ENCODE data around the gene ZNF804A.

The ZNF804A gene

GRCh38 chr2:184938221-184938985, 340.1 kb downstream of the ZNF804A start:
- no peak for DNase-seq (ENCODE audit: low read depth in 2 of 2)

GRCh38 chr2:184945326-184945725, 347.0 kb downstream of the ZNF804A start:
- DNase-seq (ENCODE audit: low read depth in 2 of 2) = no peak

GRCh38 chr2:184945824-184946223, 347.5 kb downstream of the ZNF804A start:
- DNase-seq (ENCODE audit: low read depth in 2 of 2) = no peak

- no peak for DNase-seq (ENCODE audit: low read depth in 2 of 2)
These were observed 358.5 kb downstream of the ZNF804A start for GRCh38 chr2:184956856-184957255.

- no peak for DNase-seq (ENCODE audit: low read depth in 2 of 2)
These were observed 373.3 kb downstream of the ZNF804A start for GRCh38 chr2:184971546-184972068.

Measured in stimulated activated CD4-positive, alpha-beta T cell treated with anti-CD3 and anti-CD28 coated beads, Interleukin-4, amount 100 ng/mL, for 48 hours (primary cell).